Astrocyte of the hippocampus (primary cell): ENCODE data around the gene GPBP1.
"Not testable (repeated sequence)": the region's sequence is repeated elsewhere in the genome, so short reads cannot be mapped to it uniquely, and the experiment has no call there.

Source experiments
- DNase-seq: peaks from one replicate; pipeline ENCODE4 v3.0.0; 2011; ENCODE audit warnings: low read depth, low spot score

GPBP1 gene

GRCh38 chr5:57276353-57276752 is 102.5 kb downstream of the GPBP1 start:
- no peak for DNase-seq

GRCh38 chr5:57277085-57277484 is 103.2 kb downstream of the GPBP1 start:
- DNase-seq, result peak; percentile 51

GRCh38 chr5:57280853-57281252 is 107.0 kb downstream of the GPBP1 start:
- DNase-seq, result no peak

GRCh38 chr5:57285084-57285483 is 111.2 kb downstream of the GPBP1 start:
- DNase-seq, result not testable (repeated sequence)

GRCh38 chr5:57291894-57292293 is 118.0 kb downstream of the GPBP1 start:
- DNase-seq, result no peak

- no peak for DNase-seq
These were observed 118.5 kb downstream of the GPBP1 start for GRCh38 chr5:57292336-57292735.

GRCh38 chr5:57298295-57298984 is 124.6 kb downstream of the GPBP1 start:
- peak; percentile 95 for DNase-seq

- peak; percentile 94 for DNase-seq
These were observed 125.2 kb downstream of the GPBP1 start for GRCh38 chr5:57298985-57299491.

GRCh38 chr5:57299986-57300385 is 126.1 kb downstream of the GPBP1 start:
- no peak for DNase-seq

GRCh38 chr5:57302164-57302563 is 128.3 kb downstream of the GPBP1 start:
- DNase-seq, result peak; percentile 78

GRCh38 chr5:57302643-57303042 is 128.8 kb downstream of the GPBP1 start:
- peak; percentile 66 for DNase-seq

GRCh38 chr5:57303985-57304384 is 130.1 kb downstream of the GPBP1 start:
- no peak for DNase-seq

GRCh38 chr5:57304931-57305330 is 131.1 kb downstream of the GPBP1 start:
- no peak for DNase-seq

- DNase-seq, result no peak
These were observed 132.5 kb downstream of the GPBP1 start for GRCh38 chr5:57306359-57306758.

- DNase-seq, result peak; percentile 89
These were observed 133.7 kb downstream of the GPBP1 start for GRCh38 chr5:57307516-57307915.

GRCh38 chr5:57309022-57309421 is 135.2 kb downstream of the GPBP1 start:
- DNase-seq, result not testable (repeated sequence)

GRCh38 chr5:57311251-57311650 is 137.4 kb downstream of the GPBP1 start:
- peak; percentile 65 for DNase-seq

- DNase-seq, result no peak
These were observed 138.3 kb downstream of the GPBP1 start for GRCh38 chr5:57311921-57312735.

GRCh38 chr5:57313716-57314115 is 139.9 kb downstream of the GPBP1 start:
- DNase-seq, result no peak
